B cell (primary cell): ENCODE results near the gene TWNK. TPM values are rescaled to one million over a fixed set of nuclear protein-coding genes. Genes with fewer than 3 reads are reported as not detected.

Experiments
- ATAC-seq: fragments of 200-7000 bp; cut with Tn5 transposase; one replicate; pipeline ENCODE4 v1.10.0; 2021; ENCODE audit warnings: low read depth, mild to moderate bottlenecking, moderate number of reproducible peaks, moderate library complexity
- CTCF ChIA-PET: fragments of 350-600 bp; sonication (Branson Sonifier 250); formaldehyde crosslinking; loops from one replicate; lab custom pipeline; 2021; ENCODE audit warnings: antibody characterized with exemption, inconsistent platforms; lab: Charles Lee
- POLR2A ChIA-PET: fragments of 350-600 bp; sonication (Branson Sonifier 250); formaldehyde crosslinking; loops from one replicate; lab custom pipeline; 2021; ENCODE audit warnings: antibody characterized with exemption; lab: Charles Lee
- DNase-seq: peaks from one replicate; pipeline ENCODE4 v3.0.0; 2013
- H2AFZ ChIP-seq: 2 replicates; pipeline ENCODE4 v1.6.1; 2012; ENCODE audit warnings: mild to moderate bottlenecking, low read depth, low read length; ENCODE audit not compliant: insufficient read depth, poor library complexity, severe bottlenecking
- H3K27ac ChIP-seq, 2 donors: 1 replicate in 1 of 2; 2 replicates in 1 of 2; pipeline ENCODE4 v1.5.1; 2012 to 2013; ENCODE audit warnings: low read length in 2 of 2, mild to moderate bottlenecking in 2 of 2, moderate library complexity in 1 of 2
- H3K27me3 ChIP-seq, 4 experiments: fragments of 200-600 bp in 1 of 4; sonication (generic) in 1 of 4; replicated peaks in 1 of 4; 1 replicate in 2 of 4; 2 replicates in 2 of 4; pipeline versions ENCODE4 v1.6.1 to v1.7.0; 2013 to 2016; ENCODE audit warnings: low read length in 3 of 4, mild to moderate bottlenecking in 2 of 4, mixed read lengths in 1 of 4, moderate library complexity in 1 of 4; ENCODE audit not compliant: insufficient read depth in 4 of 4, control insufficient read depth in 3 of 4; ENCODE audit errors: control extremely low read depth in 1 of 4
- H3K36me3 ChIP-seq, 2 experiments: replicated peaks in 1 of 2; 1 replicate in 1 of 2; 2 replicates in 1 of 2; pipeline versions ENCODE4 v1.6.1 to v1.7.1; 2013; ENCODE audit warnings: low read length in 1 of 2; ENCODE audit not compliant: insufficient read depth in 2 of 2, control insufficient read depth in 1 of 2; ENCODE audit errors: control extremely low read depth in 1 of 2, extremely low read depth in 1 of 2
- H3K4me1 ChIP-seq, 2 donors: fragments of 200-600 bp in 1 of 2; sonication (generic) in 1 of 2; 1 replicate in 1 of 2; 2 replicates in 1 of 2; pipeline versions ENCODE4 v1.5.1 to v1.6.1; 2013 to 2017; ENCODE audit warnings: low read length in 2 of 2; ENCODE audit not compliant: control insufficient read depth in 2 of 2, insufficient read depth in 2 of 2
- H3K4me2 ChIP-seq: replicated peaks from 2 replicates; pipeline ENCODE3; 2012; ENCODE audit warnings: mild to moderate bottlenecking, low read depth, low read length; ENCODE audit not compliant: poor library complexity, severe bottlenecking
- H3K4me3 ChIP-seq, 5 experiments: fragments of 200-600 bp in 1 of 5; sonication (generic) in 1 of 5; 1 replicate in 3 of 5; 2 replicates in 2 of 5; pipeline versions ENCODE4 v1.5.1 to v1.7.0; 2011 to 2016; ENCODE audit warnings: low read length in 4 of 5, mild to moderate bottlenecking in 4 of 5, low read depth in 2 of 5, control low read depth in 1 of 5, moderate library complexity in 1 of 5; ENCODE audit not compliant: insufficient read depth in 1 of 5; ENCODE audit errors: control extremely low read depth in 1 of 5, extremely low read depth in 1 of 5
- H3K79me2 ChIP-seq: fragments of 200-600 bp; sonication (generic); one replicate; pipeline ENCODE4 v1.6.0; 2016; ENCODE audit warnings: low read length; ENCODE audit not compliant: control insufficient read depth, insufficient read depth
- H3K9ac ChIP-seq: fragments of 200-600 bp; sonication (generic); 2 replicates; pipeline ENCODE4 v1.6.1; 2017; ENCODE audit warnings: mild to moderate bottlenecking, low read length, moderate library complexity
- H3K9me3 ChIP-seq, 3 donors: one replicate each; pipeline versions ENCODE4 v1.6.1 to v1.7.1; 2013; ENCODE audit warnings: low read length in 2 of 3; ENCODE audit not compliant: control insufficient read depth in 2 of 3, insufficient read depth in 1 of 3; ENCODE audit errors: control extremely low read depth in 1 of 3
- H4K20me1 ChIP-seq: 2 replicates; pipeline ENCODE4 v1.6.0; 2012; ENCODE audit warnings: mild to moderate bottlenecking, low read length; ENCODE audit not compliant: insufficient read depth, control insufficient read depth, poor library complexity, severe bottlenecking
- H3K27ac Mint-ChIP-seq: one replicate; pipeline ENCODE4 v1.8.0; 2021; ENCODE audit warnings: mixed read lengths
- H3K27me3 Mint-ChIP-seq: one replicate; pipeline ENCODE4 v1.8.0; 2021; ENCODE audit warnings: mixed read lengths
- H3K4me1 Mint-ChIP-seq: one replicate; pipeline ENCODE4 v1.8.0; 2021; ENCODE audit warnings: mixed read lengths
- H3K4me3 Mint-ChIP-seq: one replicate; pipeline ENCODE4 v1.8.0; 2021; ENCODE audit warnings: mixed read lengths
- H3K9me3 Mint-ChIP-seq: one replicate; pipeline ENCODE4 v1.8.0; 2022; ENCODE audit warnings: mixed read lengths; ENCODE audit not compliant: insufficient read depth
- EZH2 ChIP-seq: IDR thresholded peaks from 2 replicates; pipeline ENCODE4 v1.6.1; 2012; ENCODE audit warnings: borderline replicate concordance, low read depth, mild to moderate bottlenecking, moderate library complexity, low read length; ENCODE audit not compliant: insufficient read depth, poor library complexity, severe bottlenecking
- WGBS: methylation state at CpG from one replicate; pipeline ENCODE4 v1.1.5; 2013; ENCODE audit warnings: missing lambda C conversion rate; ENCODE audit not compliant: insufficient coverage; 5-methylcytosine and 5-hydroxymethylcytosine counted together
- intact Hi-C: fragments of 100-400 bp; cut with micrococcal nuclease; formaldehyde crosslinking; loops from one replicate; pipeline ENCODE4 v1.10.0; 2022
- polyA plus RNA-seq: library from polyadenylated mRNA; depleted of rRNA; stranded (reverse); fragments of >200 nt; gene quantifications from 2 replicates; pipeline ENCODE4 v1.2.3, GENCODE V29; 2012
- total RNA-seq, 2 donors: library from RNA; stranded (reverse); fragments of 120-200 nt in 1 of 2; gene quantifications; 1 replicate in 1 of 2; 2 replicates in 1 of 2; pipeline versions ENCODE4 v1.2.3 to v1.2.4, GENCODE V29; 2013 to 2022
- TF ChIP-seq, protein P1 (sequence below): fragments of 200-600 bp; IDR thresholded peaks from one replicate; pipeline ENCODE4 v1.8.0; 2022; ENCODE audit warnings: antibody characterized with exemption, mild to moderate bottlenecking

The TWNK gene
- total and polyA plus RNA-seq, 2 donors (not counting 1 experiment from before 2014, with no cell fraction given) = 7.2 to 11.8 TPM

DNA sequence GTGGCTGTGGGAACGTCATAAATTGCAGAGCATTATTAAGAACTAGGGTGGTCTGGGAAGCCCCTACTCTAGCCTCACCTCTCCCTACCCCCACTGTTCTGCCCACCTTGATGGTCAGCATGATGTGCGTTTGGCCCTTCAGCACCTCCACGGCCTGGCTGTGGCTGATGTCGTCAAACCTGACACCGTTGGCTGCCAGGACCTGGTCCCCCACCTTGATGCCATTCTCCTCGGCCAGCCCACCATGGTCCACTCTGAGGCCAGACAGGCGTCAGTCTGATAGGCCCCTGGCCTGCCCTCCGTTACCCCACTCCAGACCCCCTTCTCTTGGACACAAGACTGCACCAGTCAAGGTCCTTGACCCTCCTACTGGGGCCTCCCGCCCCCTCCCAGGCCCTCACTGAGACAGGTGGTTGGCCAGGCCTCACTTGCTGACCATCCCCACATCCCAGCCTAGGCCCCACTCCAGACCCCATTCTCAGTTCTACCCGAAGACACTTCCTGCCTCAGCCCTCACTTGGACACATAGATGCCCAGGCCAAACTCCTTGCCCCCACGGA lies 34.4 kb downstream of the TWNK start:
- intact Hi-C loops = no loop called here
- no peak overlapping the region for H3K4me3 Mint-ChIP-seq
- 87% methylated on average over 11 of the region's 11 CpGs for WGBS
- H3K27ac Mint-ChIP-seq = no peak overlapping the region
- Histone ChIP-seq H3K4me3 (no peak overlapping the region), H3K27me3 (peaks cover 0 to 22% (median 14%) of the 10 kb centered on the region in 4 experiments), H3K36me3 (no peaks in the 10 kb centered on the region), H4K20me1 (no peaks in the 10 kb centered on the region), H3K79me2 (no peaks in the 10 kb centered on the region), H3K9me3 (no peaks in the 10 kb centered on the region), H3K27ac (no peak overlapping the region), H3K9ac (no peak overlapping the region), H3K4me2 (no peak overlapping the region), H3K4me1 (peaks cover 16 to 17% of the 10 kb centered on the region in 2 donors), H2AFZ (no peak overlapping the region)
- ATAC-seq = no peak
- no peaks in the 10 kb centered on the region for H3K9me3 Mint-ChIP-seq
- TF ChIP-seq, protein P1, sequence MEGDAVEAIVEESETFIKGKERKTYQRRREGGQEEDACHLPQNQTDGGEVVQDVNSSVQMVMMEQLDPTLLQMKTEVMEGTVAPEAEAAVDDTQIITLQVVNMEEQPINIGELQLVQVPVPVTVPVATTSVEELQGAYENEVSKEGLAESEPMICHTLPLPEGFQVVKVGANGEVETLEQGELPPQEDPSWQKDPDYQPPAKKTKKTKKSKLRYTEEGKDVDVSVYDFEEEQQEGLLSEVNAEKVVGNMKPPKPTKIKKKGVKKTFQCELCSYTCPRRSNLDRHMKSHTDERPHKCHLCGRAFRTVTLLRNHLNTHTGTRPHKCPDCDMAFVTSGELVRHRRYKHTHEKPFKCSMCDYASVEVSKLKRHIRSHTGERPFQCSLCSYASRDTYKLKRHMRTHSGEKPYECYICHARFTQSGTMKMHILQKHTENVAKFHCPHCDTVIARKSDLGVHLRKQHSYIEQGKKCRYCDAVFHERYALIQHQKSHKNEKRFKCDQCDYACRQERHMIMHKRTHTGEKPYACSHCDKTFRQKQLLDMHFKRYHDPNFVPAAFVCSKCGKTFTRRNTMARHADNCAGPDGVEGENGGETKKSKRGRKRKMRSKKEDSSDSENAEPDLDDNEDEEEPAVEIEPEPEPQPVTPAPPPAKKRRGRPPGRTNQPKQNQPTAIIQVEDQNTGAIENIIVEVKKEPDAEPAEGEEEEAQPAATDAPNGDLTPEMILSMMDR = no peak
- no peak for TF ChIP-seq EZH2
- ChIA-PET CTCF (no interaction called here), POLR2A (no interaction called here)
- DNase-seq = no peak
- H3K4me1 Mint-ChIP-seq = peaks cover 10% of the 10 kb centered on the region
- H3K27me3 Mint-ChIP-seq = peaks cover 18% of the 10 kb centered on the region

DNA sequence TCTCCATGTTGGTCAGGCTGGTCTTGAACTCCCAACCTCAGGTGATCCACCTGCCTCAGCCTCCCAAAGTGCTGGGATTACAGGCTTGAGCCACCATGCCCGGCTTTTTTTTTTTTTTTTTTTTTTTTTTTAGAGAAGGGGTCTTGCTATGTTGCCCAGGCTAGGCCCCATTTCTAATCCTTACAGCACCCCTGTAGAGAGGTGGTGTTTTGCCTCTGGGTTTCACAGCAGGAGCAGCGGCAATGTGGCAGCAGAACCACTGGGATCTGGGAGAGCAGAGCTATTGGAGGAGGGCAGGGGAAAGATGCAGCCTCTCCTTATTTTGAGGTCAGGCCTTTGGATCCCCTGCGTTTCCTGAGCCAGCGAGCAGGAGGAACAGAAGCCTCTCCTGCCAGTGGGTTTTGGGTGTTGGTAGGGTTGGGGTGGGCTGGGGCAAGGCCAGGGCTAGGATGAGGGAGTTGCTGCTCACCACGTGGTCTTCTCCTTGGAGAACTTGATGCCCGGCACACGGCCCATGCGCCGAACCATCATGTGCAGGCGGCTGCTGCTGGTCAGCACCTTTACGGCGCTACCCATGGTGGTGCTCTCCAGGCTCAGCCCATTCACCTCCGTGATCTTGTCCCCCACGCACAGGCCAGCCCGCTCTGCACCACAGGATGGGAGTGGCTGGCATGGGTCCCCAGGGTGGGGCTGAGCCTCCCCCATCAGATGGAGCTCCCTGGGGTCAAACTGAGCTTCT lies 35.8 kb downstream of the TWNK start:
- H3K9me3 Mint-ChIP-seq = no peaks in the 10 kb centered on the region
- H3K79me2 ChIP-seq = no peaks in the 10 kb centered on the region
- no peak overlapping the region for H3K4me2 ChIP-seq
- H4K20me1 ChIP-seq = no peaks in the 10 kb centered on the region
- peaks cover 15% of the 10 kb centered on the region for H3K27me3 Mint-ChIP-seq
- H3K4me1 ChIP-seq = peaks cover 12 to 13% of the 10 kb centered on the region in 2 donors
- DNase-seq (no peak), ATAC-seq (no peak)
- H3K4me1 Mint-ChIP-seq = peaks cover 7% of the 10 kb centered on the region
- H2AFZ ChIP-seq = no peak overlapping the region
- H3K36me3 ChIP-seq = no peaks in the 10 kb centered on the region
- intact Hi-C loops = no loop called here
- H3K4me3 ChIP-seq = no peak overlapping the region
- H3K9ac ChIP-seq = no peak overlapping the region
- ChIA-PET CTCF (no interaction called here), POLR2A (no interaction called here)
- WGBS = 92% methylated on average over 14 of the region's 15 CpGs
- TF ChIP-seq EZH2 = no peak
- TF ChIP-seq, protein P1 = no peak
- H3K4me3 Mint-ChIP-seq = no peak overlapping the region
- H3K27me3 ChIP-seq = peaks cover 0 to 19% (median 8%) of the 10 kb centered on the region in 4 experiments
- no peak overlapping the region for H3K27ac ChIP-seq
- H3K27ac Mint-ChIP-seq = no peak overlapping the region
- no peaks in the 10 kb centered on the region for H3K9me3 ChIP-seq
